Epidermal melanocyte (primary cell): ENCODE measurements around the gene HUS1.
A peak's percentile ranks its signal among the peaks of the same experiment; 100 is the strongest.
"Not testable (repeated sequence)": the region's sequence is repeated elsewhere in the genome, so short reads cannot be mapped to it uniquely, and the experiment has no call there.

Experiments
- DNase-seq: peaks from one replicate; pipeline ENCODE4 v3.0.0; 2011; ENCODE audit warnings: low spot score; ENCODE audit not compliant: insufficient read length

HUS1 gene

GRCh38 chr7:47931005-47932004, 48.1 kb downstream of the HUS1 start:
- no peak for DNase-seq

GRCh38 chr7:47924266-47924665, 55.1 kb downstream of the HUS1 start:
- no peak for DNase-seq

GRCh38 chr7:47923081-47923875, 56.1 kb downstream of the HUS1 start:
- not testable (repeated sequence) for DNase-seq

DNA sequence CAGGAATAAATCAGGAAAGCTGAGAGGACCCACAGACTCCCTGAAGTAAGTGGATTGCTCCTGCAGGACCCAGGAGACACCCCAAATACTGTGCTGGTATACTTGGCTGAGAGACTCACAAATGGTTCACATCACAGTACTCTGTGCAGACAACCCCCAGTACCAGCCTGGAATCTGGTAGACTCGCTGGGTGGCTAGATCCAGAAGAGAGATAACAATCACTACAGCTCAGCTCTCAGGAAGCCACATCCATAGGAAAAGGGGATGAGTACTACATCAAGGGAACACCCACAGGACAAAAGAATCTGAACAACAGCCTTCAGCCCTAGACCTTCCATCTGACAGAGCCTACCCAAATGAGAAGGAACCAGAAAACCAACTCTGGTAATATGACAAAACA, 62.9 kb downstream of the HUS1 start:
- not testable (repeated sequence) for DNase-seq

DNA sequence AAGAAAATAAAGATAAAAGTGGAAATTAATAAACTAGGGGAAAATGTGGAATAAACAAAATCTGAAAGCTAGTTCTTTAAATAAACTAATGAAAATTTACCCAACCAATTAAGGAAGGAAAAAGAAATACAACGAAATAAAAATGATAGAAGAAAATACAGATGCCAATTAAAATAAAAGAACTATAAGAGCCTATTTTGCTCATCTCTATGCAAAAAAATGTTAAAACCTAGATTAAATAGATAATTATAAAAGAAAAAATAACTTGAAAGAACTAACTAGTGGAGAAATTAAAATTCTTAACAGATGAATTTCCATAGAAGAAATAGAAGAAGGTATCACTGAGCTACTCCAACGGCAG, 63.8 kb downstream of the HUS1 start:
- no peak for DNase-seq

DNA sequence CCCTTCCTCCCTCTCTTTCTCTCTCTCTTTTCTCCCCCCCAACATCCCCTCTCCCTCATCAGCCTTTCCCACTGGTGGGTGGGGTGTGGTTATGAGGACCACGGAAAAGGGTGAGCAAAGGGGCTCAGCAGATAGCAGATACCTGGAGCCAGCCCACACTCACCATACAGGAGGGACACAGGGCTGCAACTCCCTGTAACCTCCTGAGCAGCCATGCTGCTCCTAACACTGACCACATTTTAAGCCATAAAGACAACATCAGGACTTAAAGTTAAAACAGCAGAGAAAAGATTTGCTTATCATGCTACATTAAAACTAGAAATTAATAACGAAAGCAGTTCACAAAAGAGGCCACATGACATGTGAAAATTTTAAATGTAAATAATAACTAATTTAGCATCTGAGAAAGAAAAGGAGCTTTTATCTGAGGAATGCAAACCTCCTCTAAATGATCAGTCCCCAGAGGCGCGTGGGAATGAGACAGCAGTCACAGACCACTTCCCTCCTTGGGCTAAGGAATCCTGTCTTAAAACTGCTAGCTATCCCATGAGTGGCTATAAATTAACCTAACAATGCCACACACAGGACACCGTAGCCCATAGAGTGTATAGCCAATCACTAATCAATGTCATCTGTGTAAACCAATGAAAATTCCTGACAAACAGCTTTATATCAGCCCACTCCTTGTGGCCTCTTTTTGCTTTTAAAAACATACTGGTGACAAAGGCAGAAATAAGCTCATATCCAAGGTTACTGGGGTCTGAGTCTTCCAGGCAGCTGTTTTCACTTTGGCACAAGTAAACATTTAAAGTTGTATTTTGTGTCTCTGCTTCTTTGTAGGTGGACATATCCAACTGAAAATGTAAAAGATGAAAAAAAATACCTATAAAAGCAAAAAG, 64.4 kb downstream of the HUS1 start:
- DNase-seq = peak; percentile 60
